ENCODE results near the gene EPM2AIP1. TPM values are rescaled to one million over a fixed set of nuclear protein-coding genes. Genes with fewer than 3 reads are reported as not detected.
A peak's percentile ranks its signal among the peaks of the same experiment; 100 is the strongest.

EPM2AIP1 gene
- polyA plus RNA-seq (ENCODE audit: insufficient read length in 10 of 10), result 10 to 100 TPM; 22.3 to 37.4 (median 29.8) TPM
- long read RNA-seq, donor 1, full-length matches to known transcripts, result 74 of 74 reads
- long read RNA-seq, donor 1, partial matches to known transcripts, result 0 of 74 reads
- long read RNA-seq, donor 1, other reads (novel, unspliced or antisense), result 0 of 74 reads
- long read RNA-seq, donor 2, full-length matches to known transcripts, result 57 of 57 reads
- long read RNA-seq, donor 2, partial matches to known transcripts, result 0 of 57 reads
- long read RNA-seq, donor 2, other reads (novel, unspliced or antisense), result 0 of 57 reads
- long read RNA-seq, donor 3, full-length matches to known transcripts, result 4 of 4 reads
- long read RNA-seq, donor 3, partial matches to known transcripts, result 0 of 4 reads
- long read RNA-seq, donor 3, other reads (novel, unspliced or antisense), result 0 of 4 reads
- long read RNA-seq, donor 4, full-length matches to known transcripts, result 61 of 61 reads
- long read RNA-seq, donor 4, partial matches to known transcripts, result 0 of 61 reads
- long read RNA-seq, donor 4, other reads (novel, unspliced or antisense), result 0 of 61 reads
- long read RNA-seq, donor 5, full-length matches to known transcripts, result 59 of 59 reads
- long read RNA-seq, donor 5, partial matches to known transcripts, result 0 of 59 reads
- long read RNA-seq, donor 5, other reads (novel, unspliced or antisense), result 0 of 59 reads
- long read RNA-seq, donor 6, full-length matches to known transcripts, result 104 of 104 reads
- long read RNA-seq, donor 6, partial matches to known transcripts, result 0 of 104 reads
- long read RNA-seq, donor 6, other reads (novel, unspliced or antisense), result 0 of 104 reads
- long read RNA-seq, donor 7, full-length matches to known transcripts, result 72 of 72 reads
- long read RNA-seq, donor 7, partial matches to known transcripts, result 0 of 72 reads
- long read RNA-seq, donor 7, other reads (novel, unspliced or antisense), result 0 of 72 reads
- long read RNA-seq, donor 8, full-length matches to known transcripts, result 84 of 84 reads
- long read RNA-seq, donor 8, partial matches to known transcripts, result 0 of 84 reads
- long read RNA-seq, donor 8, other reads (novel, unspliced or antisense), result 0 of 84 reads
- long read RNA-seq, donor 9, full-length matches to known transcripts, result 9 of 9 reads
- long read RNA-seq, donor 9, partial matches to known transcripts, result 0 of 9 reads
- long read RNA-seq, donor 9, other reads (novel, unspliced or antisense), result 0 of 9 reads

DNA sequence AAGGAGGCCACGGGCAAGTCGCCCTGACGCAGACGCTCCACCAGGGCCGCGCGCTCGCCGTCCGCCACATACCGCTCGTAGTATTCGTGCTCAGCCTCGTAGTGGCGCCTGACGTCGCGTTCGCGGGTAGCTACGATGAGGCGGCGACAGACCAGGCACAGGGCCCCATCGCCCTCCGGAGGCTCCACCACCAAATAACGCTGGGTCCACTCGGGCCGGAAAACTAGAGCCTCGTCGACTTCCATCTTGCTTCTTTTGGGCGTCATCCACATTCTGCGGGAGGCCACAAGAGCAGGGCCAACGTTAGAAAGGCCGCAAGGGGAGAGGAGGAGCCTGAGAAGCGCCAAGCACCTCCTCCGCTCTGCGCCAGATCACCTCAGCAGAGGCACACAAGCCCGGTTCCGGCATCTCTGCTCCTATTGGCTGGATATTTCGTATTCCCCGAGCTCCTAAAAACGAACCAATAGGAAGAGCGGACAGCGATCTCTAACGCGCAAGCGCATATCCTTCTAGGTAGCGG is at the start of gene EPM2AIP1:
EPM2AIP1 (minus strand) TSS at position 326 of the 520 bp plus-strand sequence; CDS start at position 272, 54 bp downstream.
- peak in 1 of 3 donors; percentile 100 for DNase-seq

DNA sequence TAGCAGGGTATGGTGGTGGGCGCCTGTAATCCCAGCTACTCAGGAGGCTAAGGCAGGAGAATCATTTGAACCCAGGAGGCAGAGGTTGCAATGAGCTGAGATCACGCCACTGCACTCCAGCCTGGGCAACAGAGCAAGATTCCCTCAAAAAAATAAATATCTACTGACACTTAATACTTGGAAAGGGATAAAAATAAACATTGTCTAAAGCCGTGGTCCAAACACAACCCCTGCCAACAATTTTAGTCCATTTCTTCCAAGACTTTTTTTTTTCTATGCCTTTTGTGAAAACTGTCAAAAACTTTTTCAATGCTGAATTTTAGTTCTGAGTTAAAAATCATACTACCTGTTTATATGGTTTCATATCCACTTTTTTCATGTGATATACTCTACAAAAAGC is 49.8 kb upstream of the EPM2AIP1 start:
- DNase-seq, result peak in 2 of 3 donors; percentile 30 to 48

DNA sequence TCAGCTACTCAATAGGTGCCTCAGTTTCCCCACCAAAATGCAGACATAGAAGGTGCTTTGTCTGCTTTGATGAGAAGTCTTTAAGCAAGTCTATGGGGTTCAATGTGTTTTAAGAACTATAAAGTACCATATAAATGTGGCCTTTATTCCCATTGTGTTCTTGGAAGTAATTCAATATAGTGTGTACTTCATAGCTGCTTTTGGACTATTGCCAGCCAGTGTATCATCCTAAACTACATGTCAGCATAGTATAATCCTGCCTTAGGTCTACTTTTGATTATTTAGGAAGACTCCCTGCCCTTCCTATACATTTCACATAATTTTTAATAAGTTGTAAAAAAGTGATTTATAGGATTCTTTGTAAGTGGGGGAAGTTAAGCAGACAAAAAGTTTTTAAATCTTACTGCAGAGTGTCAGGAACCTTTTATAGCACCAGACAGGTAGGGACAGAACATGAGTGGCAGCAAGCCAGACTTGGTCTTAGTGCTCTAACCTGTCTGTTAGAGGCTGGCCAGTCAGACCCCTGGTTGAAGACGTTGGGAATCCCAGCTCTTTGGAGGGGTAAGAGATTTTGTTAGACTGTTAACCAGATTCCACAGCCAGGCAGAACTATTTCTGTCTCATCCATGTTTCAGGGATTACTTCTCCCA is 48.7 kb upstream of the EPM2AIP1 start:
- no peak for DNase-seq

DNA sequence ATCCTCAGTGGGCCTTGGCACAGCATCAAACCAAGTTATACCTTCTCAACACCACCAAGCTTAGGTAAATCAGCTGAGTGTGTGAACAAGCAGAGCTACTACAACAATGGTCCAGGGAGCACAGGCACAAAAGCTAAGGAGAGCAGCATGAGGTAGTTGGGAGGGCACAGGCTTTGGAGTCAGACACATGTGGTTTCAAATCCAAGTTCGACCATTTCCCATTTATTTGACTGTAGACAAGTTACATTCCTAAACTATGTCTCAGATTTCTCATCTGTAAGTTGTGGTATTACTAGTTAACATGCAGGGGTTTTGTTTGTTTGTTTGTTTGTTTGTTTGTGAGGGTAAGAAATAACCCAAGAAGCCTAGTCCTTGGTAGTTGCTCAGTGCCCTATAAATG is 47.3 kb upstream of the EPM2AIP1 start:
- no peak for DNase-seq

DNA sequence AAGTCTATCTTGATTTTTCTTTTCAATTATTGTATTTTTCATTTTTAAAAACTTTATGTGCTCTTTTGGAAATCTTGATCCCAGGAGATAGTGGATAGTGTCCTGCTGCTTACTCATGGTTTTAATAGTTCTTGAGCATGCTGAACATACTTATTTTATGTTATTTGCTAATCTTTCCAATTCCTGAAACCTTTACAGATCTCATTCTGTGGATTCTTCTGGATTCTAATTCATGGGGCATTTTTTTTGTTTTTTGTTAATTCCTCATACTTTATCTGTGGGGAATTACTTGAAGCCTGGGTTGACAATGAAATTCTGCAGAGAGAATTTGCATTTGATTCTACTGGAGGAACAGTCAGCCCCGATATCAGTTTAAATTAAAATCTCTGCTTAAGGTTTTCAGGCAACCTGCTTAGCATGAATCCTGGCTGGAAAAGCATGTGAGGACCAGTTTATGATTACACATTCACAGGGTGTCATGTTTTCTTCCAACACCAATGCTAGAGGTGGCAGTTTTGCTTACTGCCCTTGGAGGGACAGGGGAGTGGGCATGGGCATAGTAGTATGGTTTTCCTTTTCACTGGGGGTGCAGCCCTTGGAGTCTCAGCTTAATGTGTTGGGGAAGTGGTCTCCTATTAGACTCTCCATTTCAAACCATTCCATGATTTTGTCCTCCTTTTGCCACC is 46.4 kb upstream of the EPM2AIP1 start:
- DNase-seq, result no peak

DNA sequence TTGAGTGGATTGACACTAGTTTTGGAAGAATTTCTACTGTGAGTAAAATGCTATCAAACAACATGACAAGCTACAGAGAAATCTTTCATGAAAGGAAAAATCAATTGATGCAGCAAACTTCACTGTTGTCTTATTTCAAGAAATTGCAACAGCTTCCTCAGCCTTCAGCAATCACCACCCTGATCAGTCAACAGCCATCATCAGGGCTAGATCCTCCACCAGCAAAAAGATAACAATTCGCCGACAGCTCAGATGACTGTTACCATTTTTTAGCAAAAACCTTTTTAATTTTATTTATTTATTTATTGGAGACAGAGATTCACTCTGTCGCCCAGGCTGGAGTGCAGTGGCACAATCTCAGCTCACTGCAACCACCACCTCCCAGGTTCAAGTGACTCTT is 44.4 kb upstream of the EPM2AIP1 start:
- DNase-seq, result no peak

DNA sequence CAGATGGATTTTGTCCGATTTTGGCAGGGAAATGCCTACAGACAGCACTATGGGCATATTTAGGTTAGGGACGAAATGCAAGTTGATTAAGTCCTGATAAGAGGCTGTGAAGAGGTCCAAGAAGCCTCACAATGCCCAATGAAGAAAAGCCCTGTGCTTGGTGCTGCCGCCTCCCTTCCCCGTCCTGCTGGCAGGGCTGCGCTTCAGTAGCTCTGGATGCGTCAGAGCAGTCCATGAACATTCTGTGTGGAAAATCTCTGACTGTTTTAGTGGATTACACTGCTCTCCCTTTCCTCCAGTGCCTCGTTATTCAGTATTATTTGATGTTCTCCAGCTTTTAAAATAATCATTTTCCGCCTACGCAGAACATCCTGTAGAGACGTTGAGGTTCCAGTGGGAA is 40.0 kb upstream of the EPM2AIP1 start:
- peak in 2 of 3 donors; percentile 51 to 78 for DNase-seq

DNA sequence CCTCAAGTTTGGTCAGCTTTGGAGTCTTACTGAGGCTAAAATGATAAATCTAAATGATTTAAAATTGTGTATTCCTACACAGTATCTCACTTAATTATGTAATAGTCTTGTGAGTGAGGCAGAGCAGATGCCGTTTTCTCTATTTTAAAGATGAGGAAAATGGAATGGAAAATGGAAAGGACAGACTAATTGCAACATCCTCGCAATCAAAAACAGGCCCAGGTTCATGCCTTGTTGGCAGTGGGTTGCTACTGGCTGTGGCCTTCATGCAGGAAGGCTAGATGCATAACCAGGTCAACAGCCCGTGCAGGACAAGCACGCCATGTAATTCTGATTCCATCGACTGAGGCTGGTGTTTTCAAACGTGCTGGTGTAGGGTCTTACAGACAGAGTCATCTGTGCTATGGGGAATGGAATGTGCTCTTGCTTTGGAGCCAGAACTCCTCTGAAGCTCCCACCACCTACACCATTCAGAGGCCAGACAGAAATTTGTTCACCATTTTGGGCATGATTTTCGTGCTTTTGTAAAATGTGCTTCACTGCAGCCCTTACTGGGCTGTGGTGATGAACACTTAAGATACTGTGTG is 38.3 kb upstream of the EPM2AIP1 start:
- no peak for DNase-seq

DNA sequence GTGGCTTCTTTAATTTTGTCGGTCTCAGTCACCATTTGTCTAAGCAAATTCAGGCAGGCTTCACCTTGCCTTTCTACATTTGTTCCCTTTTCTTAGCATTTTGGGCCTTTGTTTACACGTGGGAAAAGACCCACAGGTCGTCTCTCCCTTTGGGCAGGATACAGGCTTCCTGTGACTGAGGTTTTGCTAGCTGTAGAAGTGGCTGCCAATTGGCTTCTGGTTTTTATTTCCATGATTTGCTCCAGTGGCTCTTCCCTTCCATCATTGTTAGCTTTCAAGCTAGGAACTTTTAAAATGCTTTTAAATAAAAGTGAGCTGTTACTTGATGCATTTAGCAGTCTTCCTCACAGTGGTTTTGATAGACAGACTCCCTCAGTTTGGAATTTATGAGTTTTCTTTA is 37.7 kb upstream of the EPM2AIP1 start:
- DNase-seq, result peak in 2 of 3 donors; percentile 59 to 78

DNA sequence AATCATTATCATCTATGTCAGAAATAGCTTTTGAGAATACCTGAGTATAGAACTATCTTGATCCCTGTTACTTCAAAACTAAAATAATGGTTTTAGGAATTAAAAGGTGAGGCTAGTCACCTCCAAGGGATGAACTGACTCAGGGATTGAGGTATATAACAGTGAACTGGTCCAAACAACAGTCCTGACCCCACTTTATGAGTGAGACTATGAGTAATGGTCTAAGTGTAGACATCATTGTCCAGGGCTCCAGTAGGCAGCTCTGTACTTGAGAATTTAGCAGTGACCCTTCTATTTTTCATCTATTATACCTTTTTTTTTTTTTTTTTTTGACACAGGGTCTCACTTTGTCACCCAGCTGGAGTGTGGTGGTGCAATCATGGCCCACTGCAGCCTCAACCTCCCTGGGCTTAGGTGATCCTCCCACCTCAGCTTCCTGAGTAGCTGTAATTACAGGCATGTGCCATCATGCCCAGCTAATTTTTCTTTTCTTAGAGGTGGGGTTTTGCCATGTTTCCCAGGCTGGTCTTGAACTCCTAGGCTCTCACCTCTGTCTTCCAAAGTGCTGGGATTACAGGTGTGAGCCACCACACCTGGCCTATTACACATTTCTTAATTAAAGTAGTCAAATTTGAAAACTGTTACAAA is 36.7 kb upstream of the EPM2AIP1 start:
- no peak for DNase-seq

DNA sequence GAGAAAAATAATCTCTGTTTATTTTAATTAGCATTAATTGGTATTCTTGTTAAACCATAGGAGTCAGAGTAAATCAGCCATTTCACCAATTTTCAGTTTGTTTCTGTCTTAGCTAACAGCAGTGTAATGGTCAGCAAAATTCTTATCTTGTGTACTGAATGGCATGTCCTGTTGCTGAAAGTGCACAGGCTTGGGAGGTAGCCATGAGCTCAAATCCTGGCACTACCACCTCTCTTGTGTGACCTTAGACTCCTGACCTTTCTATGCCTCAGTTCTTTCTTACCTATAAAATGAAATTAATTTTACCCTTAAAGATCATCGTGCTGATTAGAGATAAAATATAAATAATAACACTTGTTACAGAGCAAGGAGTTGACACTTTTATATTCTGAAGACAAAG is 36.2 kb upstream of the EPM2AIP1 start:
- no peak for DNase-seq

DNA sequence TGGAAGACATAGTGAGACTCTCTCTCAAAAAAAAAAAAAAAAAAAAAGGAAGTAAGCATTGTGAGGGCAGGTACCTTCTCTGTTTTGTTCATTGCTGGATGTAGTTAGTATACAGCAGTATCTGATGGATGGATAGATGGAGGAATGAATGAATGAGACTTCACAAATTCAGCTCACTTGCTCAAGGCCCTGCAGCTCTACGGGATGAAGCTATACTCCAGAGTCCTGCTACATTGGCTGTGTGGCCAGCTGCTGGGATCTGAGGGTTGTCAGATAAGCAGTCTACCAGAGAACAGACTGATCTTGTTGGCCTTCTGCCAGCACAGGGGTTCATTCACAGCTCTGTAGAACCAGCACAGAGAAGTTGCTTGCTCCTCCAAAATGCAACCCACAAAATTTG is 35.4 kb upstream of the EPM2AIP1 start:
- DNase-seq, result peak in 1 of 3 donors; percentile 37

DNA sequence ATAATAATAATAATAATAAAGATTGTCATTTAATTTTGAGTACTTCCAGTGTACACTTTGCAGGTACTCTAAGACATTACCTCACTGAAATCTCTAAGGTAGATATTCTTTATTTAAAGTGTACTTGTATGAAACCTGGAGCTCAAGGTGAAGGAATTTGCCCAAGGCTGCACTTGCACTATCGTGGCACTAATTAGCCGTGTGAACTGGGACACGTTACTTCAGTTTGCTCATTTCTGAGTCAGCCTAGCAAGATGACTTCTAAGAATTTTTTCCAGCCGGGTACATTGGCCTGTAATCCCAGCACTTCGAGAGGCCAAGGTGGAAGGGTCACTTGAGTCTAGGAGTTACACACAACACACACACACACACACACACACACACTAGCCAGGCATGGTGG is 33.9 kb upstream of the EPM2AIP1 start:
- DNase-seq, result no peak

DNA sequence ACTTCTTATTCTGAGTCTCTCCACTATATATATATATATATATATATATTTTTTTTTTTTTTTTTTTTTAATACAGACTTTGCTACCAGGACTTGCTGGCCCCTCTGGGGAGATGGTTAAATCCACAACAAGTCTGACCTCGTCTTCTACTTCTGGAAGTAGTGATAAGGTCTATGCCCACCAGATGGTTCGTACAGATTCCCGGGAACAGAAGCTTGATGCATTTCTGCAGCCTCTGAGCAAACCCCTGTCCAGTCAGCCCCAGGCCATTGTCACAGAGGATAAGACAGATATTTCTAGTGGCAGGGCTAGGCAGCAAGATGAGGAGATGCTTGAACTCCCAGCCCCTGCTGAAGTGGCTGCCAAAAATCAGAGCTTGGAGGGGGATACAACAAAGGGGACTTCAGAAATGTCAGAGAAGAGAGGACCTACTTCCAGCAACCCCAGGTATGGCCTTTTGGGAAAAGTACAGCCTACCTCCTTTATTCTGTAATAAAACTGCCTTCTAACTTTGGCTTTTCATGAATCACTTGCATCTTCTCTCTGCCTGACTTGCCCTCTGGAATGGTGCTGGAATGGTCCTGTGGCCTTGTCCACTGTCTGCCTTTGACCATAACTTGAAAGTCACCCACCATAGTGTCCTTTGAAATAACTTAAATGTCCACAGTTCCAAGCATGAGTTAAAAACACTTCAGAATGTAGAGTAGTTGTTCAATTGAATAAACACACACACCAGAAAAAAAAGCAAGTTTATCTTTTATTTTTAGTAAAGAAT is 32.8 kb upstream of the EPM2AIP1 start:
- no peak for DNase-seq

DNA sequence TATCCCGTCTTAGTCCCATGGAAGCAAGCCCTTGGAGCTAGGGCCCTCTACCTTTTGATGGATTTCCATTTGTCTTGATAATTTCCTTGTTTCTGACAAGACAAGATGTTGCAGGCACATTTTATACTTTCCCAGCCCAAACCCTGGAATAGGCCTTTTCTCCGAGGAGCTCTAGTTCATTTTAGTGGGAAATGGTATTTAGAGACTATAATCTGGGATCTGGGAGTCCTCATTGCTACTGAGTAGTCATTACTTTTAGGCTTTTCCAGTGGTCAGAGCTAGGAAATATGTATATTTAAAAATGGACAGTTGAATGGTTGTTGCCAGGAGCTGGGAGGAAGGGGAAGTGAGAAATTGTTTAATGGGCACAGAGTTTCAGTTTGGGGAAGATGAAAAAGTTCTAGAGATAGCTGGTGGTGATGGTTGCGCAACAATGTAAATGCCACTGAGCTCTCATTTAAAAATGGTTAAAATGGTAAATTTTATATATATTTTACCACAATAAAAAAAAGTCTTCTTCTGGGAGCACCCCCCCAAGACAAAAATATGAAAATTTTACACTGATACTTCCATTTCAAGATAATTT is 32.0 kb upstream of the EPM2AIP1 start:
- DNase-seq, result no peak

DNA sequence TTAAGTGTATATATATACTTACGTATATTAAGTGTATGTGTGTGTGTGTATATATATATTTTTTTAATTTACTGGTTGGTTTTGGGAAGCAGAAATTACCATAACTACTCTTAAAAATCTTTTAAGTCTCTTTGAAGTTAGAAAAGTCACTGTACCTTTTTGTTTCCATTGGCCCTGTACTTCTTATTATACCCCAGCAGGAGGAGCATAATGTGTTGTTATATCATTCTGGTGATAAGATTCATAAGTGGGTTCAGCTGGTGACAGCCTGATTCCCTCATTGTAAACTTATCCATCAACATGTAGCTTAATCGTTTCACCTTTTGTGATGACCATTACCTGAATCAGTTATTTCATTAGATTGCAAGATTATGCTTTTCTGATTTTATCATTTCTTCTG is 31.2 kb upstream of the EPM2AIP1 start:
- no peak for DNase-seq

DNA sequence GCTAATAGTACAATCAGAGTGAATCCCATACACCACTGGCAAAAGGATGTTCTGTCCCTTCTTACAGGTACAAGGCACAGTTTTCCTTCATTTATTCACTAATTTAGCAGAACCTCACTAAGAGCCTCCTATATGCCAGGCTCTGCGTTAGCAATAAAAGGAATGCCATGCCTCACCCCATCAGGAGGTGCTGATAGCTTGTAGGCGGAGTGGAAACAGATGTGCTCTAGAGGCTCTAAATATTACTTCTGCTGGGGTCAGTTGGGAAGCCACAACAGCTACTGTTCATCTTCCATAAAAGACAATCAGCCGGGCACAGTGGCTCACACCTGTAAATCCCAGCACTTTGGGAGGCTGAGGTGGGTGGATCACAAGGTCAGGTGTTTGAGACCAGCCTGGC is 24.8 kb upstream of the EPM2AIP1 start:
- DNase-seq, result no peak

DNA sequence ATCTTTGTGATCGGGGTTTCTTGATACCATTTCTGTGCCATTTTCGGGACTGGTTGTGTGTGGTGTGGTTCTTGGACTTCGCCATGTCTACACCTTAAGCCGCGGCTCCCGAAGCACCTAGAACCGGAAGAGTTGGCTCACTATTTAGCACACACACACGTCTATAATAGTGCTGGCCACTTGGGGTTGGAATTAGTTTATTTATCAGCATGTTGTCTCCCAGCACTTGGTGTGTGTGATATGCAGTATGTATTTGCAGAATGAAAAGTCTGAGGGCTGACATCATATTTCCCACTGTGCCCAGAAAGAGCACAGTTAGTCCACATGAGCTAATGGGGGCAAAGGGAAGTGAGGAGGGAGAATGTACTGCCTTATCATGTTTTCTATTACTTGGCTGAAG is 24.0 kb upstream of the EPM2AIP1 start:
- DNase-seq, result no peak

DNA sequence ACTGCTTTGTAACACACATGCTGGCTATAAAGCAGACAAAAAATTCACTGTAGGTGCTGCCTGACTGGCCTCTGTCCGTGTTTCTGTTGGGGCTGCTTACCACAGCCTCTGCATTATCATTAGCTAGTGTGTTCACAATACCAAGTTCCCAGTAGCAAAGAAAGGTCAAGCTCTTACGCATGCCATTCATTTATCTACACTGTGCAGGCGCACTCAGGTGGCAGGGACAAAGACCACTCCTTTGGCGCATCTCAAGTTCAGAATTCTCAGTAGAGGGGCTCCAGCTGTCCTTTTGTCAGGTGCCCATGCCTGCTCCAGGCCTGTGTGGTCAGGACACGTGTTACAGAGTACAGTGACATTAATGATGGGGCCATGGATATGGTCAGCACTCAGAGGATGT is 22.7 kb upstream of the EPM2AIP1 start:
- DNase-seq, result no peak
